WTC11 (cell line): ENCODE measurements around the gene ZBP1. TPM values are rescaled to one million over a fixed set of nuclear protein-coding genes. Genes with fewer than 3 reads are reported as not detected.

ENCODE experiments used
- ATAC-seq: fragments of 200-7000 bp; cut with Tn5 transposase; 2 replicates; pipeline ENCODE4 v1.10.0; 2021; ENCODE audit warnings: mild to moderate bottlenecking, moderate library complexity
- CTCF ChIA-PET: fragments of 300-600 bp; sonication (Branson Sonifier 250); formaldehyde crosslinking; loops from one replicate; lab custom pipeline; 2021; ENCODE audit warnings: antibody characterized with exemption; lab: Charles Lee
- POLR2A ChIA-PET: fragments of 350-600 bp; sonication (Branson Sonifier 250); formaldehyde crosslinking; loops from one replicate; lab custom pipeline; 2021; ENCODE audit warnings: antibody characterized with exemption; lab: Charles Lee
- DNase-seq: peaks from one replicate; pipeline ENCODE4 v3.0.0; 2021; ENCODE audit warnings: low spot score
- H3K27ac Mint-ChIP-seq: 2 replicates; pipeline ENCODE4 v1.8.0; 2021; ENCODE audit warnings: mixed read lengths
- H3K27me3 Mint-ChIP-seq: 2 replicates; pipeline ENCODE4 v1.8.0; 2021; ENCODE audit warnings: low read depth, mild to moderate bottlenecking, moderate library complexity, mixed read lengths
- H3K36me3 Mint-ChIP-seq: 2 replicates; pipeline ENCODE4 v1.8.0; 2021; ENCODE audit warnings: mixed read lengths
- H3K4me1 Mint-ChIP-seq: 2 replicates; pipeline ENCODE4 v1.8.0; 2022; ENCODE audit warnings: mixed read lengths
- H3K4me3 Mint-ChIP-seq: 2 replicates; pipeline ENCODE4 v1.8.0; 2021; ENCODE audit warnings: mild to moderate bottlenecking, moderate library complexity, mixed read lengths
- H3K9me3 Mint-ChIP-seq: 2 replicates; pipeline ENCODE4 v1.8.0; 2021; ENCODE audit warnings: mixed read lengths
- ATF1 ChIP-seq: sonication (generic); formaldehyde crosslinking; IDR thresholded peaks from 2 replicates; pipeline ENCODE4 v1.8.1; 2023; ENCODE audit warnings: mild to moderate bottlenecking, moderate library complexity, missing genetic modification reagents
- ELF4 ChIP-seq: sonication (generic); formaldehyde crosslinking; IDR thresholded peaks from 2 replicates; pipeline ENCODE4 v1.8.1; 2022; ENCODE audit warnings: low read depth, mild to moderate bottlenecking, moderate library complexity, missing genetic modification reagents
- JUN ChIP-seq: sonication (generic); formaldehyde crosslinking; IDR thresholded peaks from 2 replicates; pipeline ENCODE4 v1.8.0; 2023; ENCODE audit warnings: mild to moderate bottlenecking, missing genetic modification reagents
- KAT7 ChIP-seq: sonication (generic); formaldehyde crosslinking; IDR thresholded peaks from 2 replicates; pipeline ENCODE4 v1.8.1; 2023; ENCODE audit warnings: missing genetic modification reagents, mild to moderate bottlenecking, borderline replicate concordance
- MYBL2 ChIP-seq: sonication (generic); formaldehyde crosslinking; IDR thresholded peaks from 2 replicates; pipeline ENCODE4 v1.8.1; 2023; ENCODE audit warnings: mild to moderate bottlenecking, moderate library complexity, missing genetic modification reagents
- NR3C1 ChIP-seq: sonication (generic); formaldehyde crosslinking; conservative IDR thresholded peaks from 2 replicates; pipeline ENCODE4 v1.8.1; 2023; ENCODE audit warnings: low read depth, mild to moderate bottlenecking, missing genetic modification reagents
- TCF7 ChIP-seq: sonication (generic); formaldehyde crosslinking; IDR thresholded peaks from 2 replicates; pipeline ENCODE4 v1.8.0; 2022; ENCODE audit warnings: mild to moderate bottlenecking, low read depth, missing genetic modification reagents, moderate library complexity
- total RNA-seq: library from RNA; stranded (reverse); gene quantifications from 3 replicates; pipeline ENCODE4 v1.2.3, GENCODE V29; 2021
- TF ChIP-seq, protein P1 (sequence below): fragments of 250-450 bp; sonication (Bioruptor Pico); conservative IDR thresholded peaks from 2 replicates; pipeline ENCODE4 v1.9.0; 2021; ENCODE audit warnings: mild to moderate bottlenecking
- TF ChIP-seq, protein P2 (sequence below): fragments of 250-450 bp; sonication (Bioruptor Pico); IDR thresholded peaks from 2 replicates; pipeline ENCODE4 v1.9.0; 2021; ENCODE audit warnings: mild to moderate bottlenecking
- TF ChIP-seq, protein P3 (sequence below): fragments of 250-450 bp; sonication (Bioruptor Pico); IDR thresholded peaks from 2 replicates; pipeline ENCODE4 v1.9.0; 2021; ENCODE audit warnings: mild to moderate bottlenecking, borderline replicate concordance
- TF ChIP-seq, protein P4 (sequence below): fragments of 250-450 bp; sonication (Bioruptor Pico); IDR thresholded peaks from 2 replicates; pipeline ENCODE4 v1.9.0; 2021; ENCODE audit warnings: moderate library complexity, mild to moderate bottlenecking, inconsistent platforms, borderline replicate concordance
- TF ChIP-seq, protein P5 (sequence below): sonication (generic); formaldehyde crosslinking; IDR thresholded peaks from 2 replicates; pipeline ENCODE4 v1.8.0; 2022; ENCODE audit warnings: missing genetic modification reagents

ZBP1 gene
- total RNA-seq, 1 experiment from 2014 or later = not detected

DNA sequence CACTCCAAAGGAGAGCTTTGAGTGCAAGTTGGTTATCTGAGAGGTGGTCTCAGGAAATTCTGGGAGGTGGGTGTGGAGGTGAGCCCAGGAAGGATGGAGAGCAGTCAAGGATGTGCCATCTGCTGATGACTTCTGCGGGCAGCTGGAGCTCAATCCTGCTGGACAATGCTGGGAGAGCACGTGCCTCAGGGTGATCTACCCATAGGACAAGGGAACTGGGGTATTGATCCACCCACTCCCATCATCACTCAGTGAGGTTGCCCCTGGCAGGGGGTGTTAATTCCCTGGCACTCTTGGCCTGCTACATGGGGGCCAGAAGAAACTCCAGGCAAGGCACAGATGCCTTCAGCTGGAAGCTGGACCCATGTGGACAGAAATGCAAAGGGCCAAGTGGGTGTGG is 7.1 kb upstream of the ZBP1 start:
- no peak for DNase-seq
- no peak overlapping the region for H3K27ac Mint-ChIP-seq
- CTCF ChIA-PET = interaction anchor here (1.0 to 1.4 kb wide), 2 partner anchors 459 to 666 kb away, joined by 3 to 6 read pairs; no protein-coding TSS in a partner anchor

More for the DNA sequence above, 7.1 kb upstream of the ZBP1 start:
- peaks cover 9% of the 10 kb centered on the region for H3K4me1 Mint-ChIP-seq
- peaks cover 39% of the 10 kb centered on the region for H3K9me3 Mint-ChIP-seq
- H3K27me3 Mint-ChIP-seq = peaks cover 4% of the 10 kb centered on the region
- no peak for TF ChIP-seq ELF4 (CRISPR knock-in tag)
- TF ChIP-seq, protein P1, sequence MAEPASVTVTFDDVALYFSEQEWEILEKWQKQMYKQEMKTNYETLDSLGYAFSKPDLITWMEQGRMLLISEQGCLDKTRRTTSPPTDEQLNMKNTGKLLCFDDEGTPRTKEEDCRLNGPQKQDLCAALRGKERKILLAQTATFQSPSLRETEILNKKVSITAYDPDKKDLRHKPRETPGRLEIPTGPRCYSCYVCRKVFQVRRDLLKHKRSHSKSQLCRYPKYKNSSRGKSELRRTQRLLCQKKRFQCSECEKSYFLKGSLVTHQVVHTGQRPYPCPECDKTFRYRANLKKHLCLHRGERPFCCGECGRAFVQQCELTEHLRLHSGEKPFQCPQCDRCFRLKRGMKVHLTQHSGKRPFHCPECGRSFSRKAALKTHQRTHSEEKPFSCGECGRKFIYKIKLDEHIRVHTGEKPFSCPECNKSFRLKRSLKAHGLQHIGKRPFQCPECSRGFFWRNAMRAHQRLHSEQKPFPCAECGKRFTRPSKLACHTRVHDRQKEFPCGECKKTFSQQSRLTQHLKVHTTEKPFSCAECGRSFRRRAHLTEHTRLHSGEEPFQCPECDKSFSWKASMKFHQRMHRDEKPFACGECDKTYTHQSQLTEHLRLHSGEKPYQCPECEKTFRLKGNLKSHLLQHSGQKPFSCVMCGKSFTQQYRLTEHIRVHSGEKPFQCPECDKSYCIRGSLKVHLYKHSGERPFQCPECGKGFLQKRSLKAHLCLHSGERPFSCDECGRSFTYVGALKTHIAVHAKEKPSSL (CRISPR knock-in tag) = no peak
- TF ChIP-seq NR3C1 = no peak
- TF ChIP-seq, protein P2, sequence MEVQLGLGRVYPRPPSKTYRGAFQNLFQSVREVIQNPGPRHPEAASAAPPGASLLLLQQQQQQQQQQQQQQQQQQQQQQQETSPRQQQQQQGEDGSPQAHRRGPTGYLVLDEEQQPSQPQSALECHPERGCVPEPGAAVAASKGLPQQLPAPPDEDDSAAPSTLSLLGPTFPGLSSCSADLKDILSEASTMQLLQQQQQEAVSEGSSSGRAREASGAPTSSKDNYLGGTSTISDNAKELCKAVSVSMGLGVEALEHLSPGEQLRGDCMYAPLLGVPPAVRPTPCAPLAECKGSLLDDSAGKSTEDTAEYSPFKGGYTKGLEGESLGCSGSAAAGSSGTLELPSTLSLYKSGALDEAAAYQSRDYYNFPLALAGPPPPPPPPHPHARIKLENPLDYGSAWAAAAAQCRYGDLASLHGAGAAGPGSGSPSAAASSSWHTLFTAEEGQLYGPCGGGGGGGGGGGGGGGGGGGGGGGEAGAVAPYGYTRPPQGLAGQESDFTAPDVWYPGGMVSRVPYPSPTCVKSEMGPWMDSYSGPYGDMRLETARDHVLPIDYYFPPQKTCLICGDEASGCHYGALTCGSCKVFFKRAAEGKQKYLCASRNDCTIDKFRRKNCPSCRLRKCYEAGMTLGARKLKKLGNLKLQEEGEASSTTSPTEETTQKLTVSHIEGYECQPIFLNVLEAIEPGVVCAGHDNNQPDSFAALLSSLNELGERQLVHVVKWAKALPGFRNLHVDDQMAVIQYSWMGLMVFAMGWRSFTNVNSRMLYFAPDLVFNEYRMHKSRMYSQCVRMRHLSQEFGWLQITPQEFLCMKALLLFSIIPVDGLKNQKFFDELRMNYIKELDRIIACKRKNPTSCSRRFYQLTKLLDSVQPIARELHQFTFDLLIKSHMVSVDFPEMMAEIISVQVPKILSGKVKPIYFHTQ (CRISPR knock-in tag) = no peak
- no peak for TF ChIP-seq JUN (CRISPR knock-in tag)
- TF ChIP-seq, protein P3, sequence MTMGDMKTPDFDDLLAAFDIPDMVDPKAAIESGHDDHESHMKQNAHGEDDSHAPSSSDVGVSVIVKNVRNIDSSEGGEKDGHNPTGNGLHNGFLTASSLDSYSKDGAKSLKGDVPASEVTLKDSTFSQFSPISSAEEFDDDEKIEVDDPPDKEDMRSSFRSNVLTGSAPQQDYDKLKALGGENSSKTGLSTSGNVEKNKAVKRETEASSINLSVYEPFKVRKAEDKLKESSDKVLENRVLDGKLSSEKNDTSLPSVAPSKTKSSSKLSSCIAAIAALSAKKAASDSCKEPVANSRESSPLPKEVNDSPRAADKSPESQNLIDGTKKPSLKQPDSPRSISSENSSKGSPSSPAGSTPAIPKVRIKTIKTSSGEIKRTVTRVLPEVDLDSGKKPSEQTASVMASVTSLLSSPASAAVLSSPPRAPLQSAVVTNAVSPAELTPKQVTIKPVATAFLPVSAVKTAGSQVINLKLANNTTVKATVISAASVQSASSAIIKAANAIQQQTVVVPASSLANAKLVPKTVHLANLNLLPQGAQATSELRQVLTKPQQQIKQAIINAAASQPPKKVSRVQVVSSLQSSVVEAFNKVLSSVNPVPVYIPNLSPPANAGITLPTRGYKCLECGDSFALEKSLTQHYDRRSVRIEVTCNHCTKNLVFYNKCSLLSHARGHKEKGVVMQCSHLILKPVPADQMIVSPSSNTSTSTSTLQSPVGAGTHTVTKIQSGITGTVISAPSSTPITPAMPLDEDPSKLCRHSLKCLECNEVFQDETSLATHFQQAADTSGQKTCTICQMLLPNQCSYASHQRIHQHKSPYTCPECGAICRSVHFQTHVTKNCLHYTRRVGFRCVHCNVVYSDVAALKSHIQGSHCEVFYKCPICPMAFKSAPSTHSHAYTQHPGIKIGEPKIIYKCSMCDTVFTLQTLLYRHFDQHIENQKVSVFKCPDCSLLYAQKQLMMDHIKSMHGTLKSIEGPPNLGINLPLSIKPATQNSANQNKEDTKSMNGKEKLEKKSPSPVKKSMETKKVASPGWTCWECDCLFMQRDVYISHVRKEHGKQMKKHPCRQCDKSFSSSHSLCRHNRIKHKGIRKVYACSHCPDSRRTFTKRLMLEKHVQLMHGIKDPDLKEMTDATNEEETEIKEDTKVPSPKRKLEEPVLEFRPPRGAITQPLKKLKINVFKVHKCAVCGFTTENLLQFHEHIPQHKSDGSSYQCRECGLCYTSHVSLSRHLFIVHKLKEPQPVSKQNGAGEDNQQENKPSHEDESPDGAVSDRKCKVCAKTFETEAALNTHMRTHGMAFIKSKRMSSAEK (CRISPR knock-in tag) = no peak
- no peak for TF ChIP-seq MYBL2 (CRISPR knock-in tag)
- TF ChIP-seq, protein P4, sequence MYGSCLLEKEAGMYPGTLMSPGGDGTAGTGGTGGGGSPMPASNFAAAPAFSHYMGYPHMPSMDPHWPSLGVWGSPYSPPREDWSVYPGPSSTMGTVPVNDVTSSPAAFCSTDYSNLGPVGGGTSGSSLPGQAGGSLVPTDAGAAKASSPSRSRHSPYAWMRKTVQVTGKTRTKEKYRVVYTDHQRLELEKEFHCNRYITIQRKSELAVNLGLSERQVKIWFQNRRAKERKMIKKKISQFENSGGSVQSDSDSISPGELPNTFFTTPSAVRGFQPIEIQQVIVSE (CRISPR knock-in tag) = no peak
- TF ChIP-seq ATF1 (CRISPR knock-in tag) = no peak
- no peak for TF ChIP-seq TCF7 (CRISPR knock-in tag)
- TF ChIP-seq, protein P5, sequence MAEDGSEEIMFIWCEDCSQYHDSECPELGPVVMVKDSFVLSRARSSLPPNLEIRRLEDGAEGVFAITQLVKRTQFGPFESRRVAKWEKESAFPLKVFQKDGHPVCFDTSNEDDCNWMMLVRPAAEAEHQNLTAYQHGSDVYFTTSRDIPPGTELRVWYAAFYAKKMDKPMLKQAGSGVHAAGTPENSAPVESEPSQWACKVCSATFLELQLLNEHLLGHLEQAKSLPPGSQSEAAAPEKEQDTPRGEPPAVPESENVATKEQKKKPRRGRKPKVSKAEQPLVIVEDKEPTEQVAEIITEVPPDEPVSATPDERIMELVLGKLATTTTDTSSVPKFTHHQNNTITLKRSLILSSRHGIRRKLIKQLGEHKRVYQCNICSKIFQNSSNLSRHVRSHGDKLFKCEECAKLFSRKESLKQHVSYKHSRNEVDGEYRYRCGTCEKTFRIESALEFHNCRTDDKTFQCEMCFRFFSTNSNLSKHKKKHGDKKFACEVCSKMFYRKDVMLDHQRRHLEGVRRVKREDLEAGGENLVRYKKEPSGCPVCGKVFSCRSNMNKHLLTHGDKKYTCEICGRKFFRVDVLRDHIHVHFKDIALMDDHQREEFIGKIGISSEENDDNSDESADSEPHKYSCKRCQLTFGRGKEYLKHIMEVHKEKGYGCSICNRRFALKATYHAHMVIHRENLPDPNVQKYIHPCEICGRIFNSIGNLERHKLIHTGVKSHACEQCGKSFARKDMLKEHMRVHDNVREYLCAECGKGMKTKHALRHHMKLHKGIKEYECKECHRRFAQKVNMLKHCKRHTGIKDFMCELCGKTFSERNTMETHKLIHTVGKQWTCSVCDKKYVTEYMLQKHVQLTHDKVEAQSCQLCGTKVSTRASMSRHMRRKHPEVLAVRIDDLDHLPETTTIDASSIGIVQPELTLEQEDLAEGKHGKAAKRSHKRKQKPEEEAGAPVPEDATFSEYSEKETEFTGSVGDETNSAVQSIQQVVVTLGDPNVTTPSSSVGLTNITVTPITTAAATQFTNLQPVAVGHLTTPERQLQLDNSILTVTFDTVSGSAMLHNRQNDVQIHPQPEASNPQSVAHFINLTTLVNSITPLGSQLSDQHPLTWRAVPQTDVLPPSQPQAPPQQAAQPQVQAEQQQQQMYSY (CRISPR knock-in tag) = no peak
- no peak for TF ChIP-seq KAT7
- TF ChIP-seq, all 79 proteins: peak for 0
- no peak overlapping the region for H3K4me3 Mint-ChIP-seq
- POLR2A ChIA-PET = no interaction called here
- H3K36me3 Mint-ChIP-seq = peaks cover 16% of the 10 kb centered on the region
- no peak for ATAC-seq
